Transverse colon (tissue), 4 donors: Measurements from ENCODE around the gene ZNF423. TPM values are rescaled to one million over a fixed set of nuclear protein-coding genes. Genes with fewer than 3 reads are reported as not detected.

Experiments
- DNase-seq: peaks from one replicate; pipeline ENCODE4 v3.0.0-alpha.2; 2019
- H3K27ac ChIP-seq, 4 donors: fragments of 200-600 bp; sonication (generic); 2 replicates each; pipeline ENCODE4 v1.5.1; 2016 to 2018; ENCODE audit warnings: inconsistent platforms in 4 of 4
- H3K27me3 ChIP-seq: fragments of 200-600 bp; sonication (generic); 2 replicates; pipeline ENCODE4 v1.5.1; 2017; ENCODE audit warnings: inconsistent platforms
- H3K36me3 ChIP-seq, 4 donors: fragments of 200-600 bp; sonication (generic); 2 replicates each; pipeline ENCODE4 v1.5.1; 2017 to 2019; ENCODE audit warnings: inconsistent platforms in 4 of 4
- H3K4me1 ChIP-seq, 4 donors: fragments of 200-600 bp; sonication (generic); 2 replicates each; pipeline ENCODE4 v1.5.1; 2017 to 2020; ENCODE audit warnings: inconsistent platforms in 4 of 4
- H3K4me3 ChIP-seq, 4 donors: fragments of 200-600 bp; sonication (generic); 1 replicate in 1 of 4; 2 replicates in 3 of 4; pipeline versions ENCODE4 v1.5.1 to v1.6.1; 2017 to 2019; ENCODE audit warnings: inconsistent platforms in 4 of 4
- H3K9me3 ChIP-seq, 2 donors: fragments of 200-600 bp; sonication (generic); 2 replicates each; pipeline ENCODE4 v1.5.1; 2017 to 2019; ENCODE audit warnings: inconsistent platforms in 2 of 2
- EP300 ChIP-seq: sonication (generic); formaldehyde crosslinking; IDR thresholded peaks from one replicate; pipeline ENCODE4 v1.6.1; 2017; ENCODE audit warnings: antibody characterized with exemption, low read depth
- POLR2A ChIP-seq: fragments of 450-650 bp; IDR thresholded peaks from one replicate; pipeline ENCODE4 v1.6.1; 2016; ENCODE audit warnings: antibody characterized with exemption, mild to moderate bottlenecking, moderate library complexity
- POLR2AphosphoS5 ChIP-seq, 3 donors: sonication (generic); formaldehyde crosslinking; IDR thresholded peaks; one replicate each; pipeline ENCODE4 v1.6.1; 2016; ENCODE audit warnings: antibody characterized with exemption in 3 of 3
- WGBS, 2 donors: methylation state at CpG; one replicate each; pipeline ENCODE4 v1.1.5; 2018; ENCODE audit warnings: low coverage in 1 of 2; 5-methylcytosine and 5-hydroxymethylcytosine counted together
- in situ Hi-C, 4 donors: fragments of 200-750 bp; cut with MboI; loops; one replicate each; pipeline versions ENCODE4 v1.15.0 to v1.15.1; 2017; ENCODE audit warnings: low sequenced_read_pairs in 3 of 4, low pct_ligation_motif_present in 1 of 4, low pct_unique_long_range_greater_than_20kb in 1 of 4
- intact Hi-C: fragments of 100-400 bp; cut with DNase I; formaldehyde crosslinking; loops from one replicate; pipeline ENCODE4 v1.15.1; 2023; ENCODE audit warnings: low total_unique reads
- total RNA-seq, 4 donors: library from RNA; depleted of rRNA; stranded (reverse); fragments of >200 nt; gene quantifications; one replicate each; pipeline ENCODE4 v1.1.0, GENCODE V29; 2016
- TF ChIP-seq, protein P1 (sequence below), 5 experiments: fragments of 200-600 bp in 3 of 5; fragments of 450-650 bp in 2 of 5; sonication (generic) in 3 of 5; IDR thresholded peaks; 1 replicate in 2 of 5; 2 replicates in 3 of 5; pipeline ENCODE4 v1.5.1; 2016 to 2017; ENCODE audit warnings: antibody characterized with exemption in 5 of 5, inconsistent platforms in 3 of 5, mild to moderate bottlenecking in 2 of 5, moderate library complexity in 1 of 5

The ZNF423 gene
- total RNA-seq, 4 donors from 2014 or later = 4.9 to 13.1 (median 7.2) TPM

DNA sequence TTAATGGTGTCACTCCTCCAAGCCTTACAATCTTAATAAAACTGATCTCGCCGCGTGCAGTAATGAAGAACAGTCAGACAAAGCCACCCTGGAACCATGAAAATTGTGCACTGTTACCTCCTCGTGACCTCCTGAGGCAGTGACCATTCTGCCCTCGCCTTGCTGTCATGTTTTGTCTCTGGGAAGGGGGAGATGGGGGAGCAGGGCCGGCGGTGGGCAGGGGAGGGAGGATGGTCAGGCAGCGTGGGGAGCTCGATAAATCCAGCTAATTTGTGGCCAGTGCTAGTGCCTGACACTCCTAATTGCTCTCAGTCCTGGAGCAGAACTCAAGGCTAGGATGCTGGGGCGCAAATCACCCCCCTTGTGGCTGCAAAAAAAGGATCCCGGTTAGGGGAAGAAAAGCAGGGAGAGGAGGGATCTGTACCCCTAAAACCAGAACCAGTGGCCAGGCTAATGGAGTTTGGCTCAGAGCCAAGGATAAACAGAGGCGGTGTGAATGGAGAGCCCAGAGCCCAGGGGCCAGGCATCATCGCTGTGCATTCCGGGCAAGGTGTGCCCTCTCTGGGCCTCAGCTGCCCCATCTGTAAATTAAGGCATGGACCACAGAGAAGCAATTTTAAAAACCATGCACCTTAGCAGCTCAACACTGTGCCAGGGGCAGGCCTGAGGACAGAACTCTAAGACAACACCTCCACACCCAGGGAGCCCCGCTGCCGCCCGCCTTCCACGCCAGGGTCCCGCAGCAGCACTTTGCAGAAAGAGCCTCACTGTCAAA, 113.3 kb downstream of the ZNF423 start:
- no peaks in the 10 kb centered on the region for H3K27me3 ChIP-seq
- no peak for DNase-seq
- no peak overlapping the region for H3K27ac ChIP-seq
- H3K9me3 ChIP-seq = no peaks in the 10 kb centered on the region
- no peak for TF ChIP-seq EP300
- TF ChIP-seq, protein P1, sequence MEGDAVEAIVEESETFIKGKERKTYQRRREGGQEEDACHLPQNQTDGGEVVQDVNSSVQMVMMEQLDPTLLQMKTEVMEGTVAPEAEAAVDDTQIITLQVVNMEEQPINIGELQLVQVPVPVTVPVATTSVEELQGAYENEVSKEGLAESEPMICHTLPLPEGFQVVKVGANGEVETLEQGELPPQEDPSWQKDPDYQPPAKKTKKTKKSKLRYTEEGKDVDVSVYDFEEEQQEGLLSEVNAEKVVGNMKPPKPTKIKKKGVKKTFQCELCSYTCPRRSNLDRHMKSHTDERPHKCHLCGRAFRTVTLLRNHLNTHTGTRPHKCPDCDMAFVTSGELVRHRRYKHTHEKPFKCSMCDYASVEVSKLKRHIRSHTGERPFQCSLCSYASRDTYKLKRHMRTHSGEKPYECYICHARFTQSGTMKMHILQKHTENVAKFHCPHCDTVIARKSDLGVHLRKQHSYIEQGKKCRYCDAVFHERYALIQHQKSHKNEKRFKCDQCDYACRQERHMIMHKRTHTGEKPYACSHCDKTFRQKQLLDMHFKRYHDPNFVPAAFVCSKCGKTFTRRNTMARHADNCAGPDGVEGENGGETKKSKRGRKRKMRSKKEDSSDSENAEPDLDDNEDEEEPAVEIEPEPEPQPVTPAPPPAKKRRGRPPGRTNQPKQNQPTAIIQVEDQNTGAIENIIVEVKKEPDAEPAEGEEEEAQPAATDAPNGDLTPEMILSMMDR (IDR thresholded peaks at IDR 0.05) = no peak
- TF ChIP-seq POLR2A = no peak
- no peak for TF ChIP-seq POLR2AphosphoS5 (IDR thresholded peaks at IDR 0.05)
- no peaks in the 10 kb centered on the region for H3K4me1 ChIP-seq
- no peaks in the 10 kb centered on the region for H3K36me3 ChIP-seq
- in situ Hi-C loops (no loop called here), intact Hi-C loops (no loop called here)
- H3K4me3 ChIP-seq = no peak overlapping the region
- 86% methylated on average over 19 of the region's 19 CpGs; no CpG with 5 or more reads in 1 of the 2 donors for WGBS, 2 donors

DNA sequence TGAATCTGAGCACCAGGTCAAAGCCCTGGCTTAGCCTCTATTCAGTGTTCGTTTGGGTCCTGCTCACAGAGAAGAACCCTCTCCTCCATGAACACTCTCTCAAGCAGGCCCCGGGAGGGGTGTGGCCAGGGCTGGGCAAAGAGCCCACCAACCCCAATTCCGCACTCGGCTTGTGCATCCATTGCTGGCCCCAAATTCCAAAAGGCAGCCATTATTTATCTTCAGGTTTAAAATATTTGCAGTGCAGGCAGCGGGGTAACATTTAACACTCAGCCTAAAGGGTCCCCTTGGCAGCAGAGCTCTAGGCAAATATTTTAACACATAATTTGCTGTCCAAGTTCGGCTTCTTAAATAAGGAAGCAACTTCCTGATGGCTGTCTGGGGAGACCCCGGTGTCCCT, 115.7 kb downstream of the ZNF423 start:
- intact Hi-C loops = no loop called here
- Histone ChIP-seq H3K4me3 (no peak overlapping the region), H3K4me1 (no peaks in the 10 kb centered on the region), H3K27me3 (no peaks in the 10 kb centered on the region), H3K27ac (no peak overlapping the region), H3K9me3 (no peaks in the 10 kb centered on the region), H3K36me3 (no peaks in the 10 kb centered on the region)
- 62 to 74% methylated on average over 3 to 7 of the region's 7 CpGs for WGBS, 2 donors
- in situ Hi-C loops = no loop called here
- no peak for TF ChIP-seq POLR2A
- no peak for TF ChIP-seq EP300
- TF ChIP-seq, protein P1 (IDR thresholded peaks at IDR 0.05) = no peak
- TF ChIP-seq POLR2AphosphoS5 (IDR thresholded peaks at IDR 0.05) = no peak
- no peak for DNase-seq

DNA sequence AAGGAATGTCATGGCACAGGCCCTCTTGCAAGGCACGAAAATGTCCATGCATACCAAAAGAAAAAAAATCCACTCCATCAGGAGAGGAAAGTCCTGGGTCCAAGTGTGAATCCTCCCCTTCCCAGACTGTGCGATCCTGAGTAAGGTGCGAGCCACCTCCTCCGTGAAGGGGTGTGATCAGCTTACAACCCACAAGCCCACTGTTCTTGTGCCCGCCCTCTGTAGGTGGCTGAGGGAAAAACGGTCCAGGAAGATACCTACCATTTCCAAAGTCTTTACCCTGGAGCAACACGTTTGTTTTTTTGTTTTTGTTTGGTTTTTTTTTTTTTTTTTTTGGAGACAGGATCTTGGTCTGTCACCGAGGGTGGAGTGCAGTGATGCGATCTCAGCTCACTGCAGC, 116.5 kb downstream of the ZNF423 start:
- in situ Hi-C loops = no loop called here
- Histone ChIP-seq H3K36me3 (no peaks in the 10 kb centered on the region), H3K4me1 (no peaks in the 10 kb centered on the region), H3K9me3 (no peaks in the 10 kb centered on the region), H3K27me3 (no peaks in the 10 kb centered on the region), H3K4me3 (no peak overlapping the region), H3K27ac (no peak overlapping the region)
- TF ChIP-seq POLR2A = no peak
- TF ChIP-seq, protein P1 (IDR thresholded peaks at IDR 0.05) = no peak
- no peak for TF ChIP-seq POLR2AphosphoS5 (IDR thresholded peaks at IDR 0.05)
- TF ChIP-seq EP300 = no peak
- intact Hi-C loops = no loop called here
- 62 to 67% methylated on average over 6 to 9 of the region's 9 CpGs for WGBS, 2 donors
- no peak for DNase-seq

DNA sequence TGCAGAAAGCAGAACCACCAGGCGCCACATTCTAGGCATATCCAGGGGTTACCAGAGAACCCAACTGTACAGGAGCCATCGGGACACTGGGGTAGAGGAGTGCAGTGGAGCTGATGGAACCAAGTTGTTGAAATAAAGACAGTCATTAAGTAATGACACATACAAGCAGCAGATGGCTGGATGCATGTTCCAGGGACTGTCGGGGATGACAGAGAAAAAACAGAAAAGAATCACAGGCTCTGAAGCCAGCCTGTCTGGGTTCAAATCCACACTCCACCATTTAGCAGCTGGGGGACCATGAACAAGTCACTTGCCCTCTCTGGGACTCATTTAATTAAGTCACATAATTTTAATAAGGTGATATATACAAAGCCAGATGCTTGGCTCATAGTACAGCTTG, 117.1 kb downstream of the ZNF423 start:
- Histone ChIP-seq H3K4me1 (no peaks in the 10 kb centered on the region), H3K4me3 (no peak overlapping the region), H3K27ac (no peak overlapping the region), H3K27me3 (no peaks in the 10 kb centered on the region), H3K36me3 (no peaks in the 10 kb centered on the region), H3K9me3 (no peaks in the 10 kb centered on the region)
- intact Hi-C loops = no loop called here
- 84% methylated on average over 3 of the region's 3 CpGs; no CpG with 5 or more reads in 1 of the 2 donors for WGBS, 2 donors
- DNase-seq = no peak
- in situ Hi-C loops = no loop called here
- TF ChIP-seq, protein P1 (IDR thresholded peaks at IDR 0.05) = no peak
- TF ChIP-seq POLR2A (no peak), EP300 (no peak), POLR2AphosphoS5 (IDR thresholded peaks at IDR 0.05) (no peak)
